Right lobe of liver (tissue), 6 donors: ENCODE results near the gene CCM2L. TPM values are rescaled to one million over a fixed set of nuclear protein-coding genes. Genes with fewer than 3 reads are reported as not detected.
A peak's percentile ranks its signal among the peaks of the same experiment; 100 is the strongest.

ENCODE experiments used
- ATAC-seq, 4 donors: fragments of 200-7000 bp; cut with Tn5 transposase; one replicate each; pipeline ENCODE4 v1.9.1; 2020; ENCODE audit warnings: mild to moderate bottlenecking in 4 of 4, moderate library complexity in 4 of 4
- DNase-seq, 3 donors: peaks; one replicate each; pipeline ENCODE4 v3.0.0-alpha.2; 2020
- H3K27ac ChIP-seq, 3 donors: fragments of 200-600 bp; one replicate each; pipeline ENCODE4 v1.8.0; 2022
- H3K27me3 ChIP-seq, 2 donors: fragments of 200-600 bp; one replicate each; pipeline ENCODE4 v1.8.0; 2022
- H3K36me3 ChIP-seq, 4 donors: fragments of 200-600 bp; sonication (generic) in 1 of 4; one replicate each; pipeline versions ENCODE4 v1.5.1 to v1.8.0; 2017 to 2022; ENCODE audit warnings: control low read depth in 1 of 4
- H3K4me1 ChIP-seq, 4 donors: fragments of 200-600 bp; sonication (generic) in 1 of 4; one replicate each; pipeline versions ENCODE4 v1.5.1 to v1.8.0; 2017 to 2022; ENCODE audit warnings: control low read depth in 1 of 4
- H3K4me3 ChIP-seq, 3 donors: fragments of 200-600 bp; one replicate each; pipeline ENCODE4 v1.8.0; 2022
- H3K9me3 ChIP-seq, 4 donors: fragments of 200-600 bp; sonication (generic) in 1 of 4; one replicate each; pipeline versions ENCODE4 v1.5.1 to v1.8.0; 2017 to 2022; ENCODE audit warnings: control low read depth in 1 of 4
- POLR2A ChIP-seq: fragments of 450-650 bp; IDR thresholded peaks from one replicate; pipeline ENCODE4 v1.6.1; 2017; ENCODE audit warnings: antibody characterized with exemption, mild to moderate bottlenecking
- WGBS: methylation state at CpG from one replicate; pipeline ENCODE4 v1.1.6; 2018; ENCODE audit warnings: low coverage, low lambda C conversion rate; ENCODE audit not compliant: insufficient coverage; ENCODE audit errors: missing lambda C conversion rate; 5-methylcytosine and 5-hydroxymethylcytosine counted together
- intact Hi-C, 2 donors: fragments of 100-400 bp; cut with DNase I; formaldehyde crosslinking; loops; one replicate each; pipeline versions ENCODE4 v1.11.2 to v1.14.1; 2022
- total RNA-seq, 6 experiments: library from RNA; depleted of rRNA in 2 of 6; stranded (reverse); fragments of >200 nt in 2 of 6; fragmentation: NEBNext Ultra II Directional in 3 of 6; extraction: Animal tissue kit (Norgen Biotek cat#: 25700) in 3 of 6; gene quantifications; one replicate each; pipeline versions ENCODE4 v1.1.0 to v1.2.4, GENCODE V29; 2016 to 2023
- TF ChIP-seq, protein P1 (sequence below), 4 donors: fragments of 200-600 bp in 3 of 4; fragments of 450-650 bp in 1 of 4; IDR thresholded peaks; one replicate each; pipeline versions ENCODE4 v1.5.1 to v1.8.0; 2016 to 2022; ENCODE audit warnings: antibody characterized with exemption in 4 of 4, mild to moderate bottlenecking in 2 of 4
- donor health status: DM: no; HTN: yes; CAD: no.
- donor health status: DM: no; HTN: no; CAD: no.
- donor health status: DM: no; HTN: no; CAD: no.
- donor health status: DM: no; HTN: yes; CAD: no.
- donor health status: DM: no; HTN: yes; CAD: no.

Gene CCM2L
- total RNA-seq, 6 experiments from 2014 or later: 0.61 to 1.7 (median 0.89) TPM

DNA sequence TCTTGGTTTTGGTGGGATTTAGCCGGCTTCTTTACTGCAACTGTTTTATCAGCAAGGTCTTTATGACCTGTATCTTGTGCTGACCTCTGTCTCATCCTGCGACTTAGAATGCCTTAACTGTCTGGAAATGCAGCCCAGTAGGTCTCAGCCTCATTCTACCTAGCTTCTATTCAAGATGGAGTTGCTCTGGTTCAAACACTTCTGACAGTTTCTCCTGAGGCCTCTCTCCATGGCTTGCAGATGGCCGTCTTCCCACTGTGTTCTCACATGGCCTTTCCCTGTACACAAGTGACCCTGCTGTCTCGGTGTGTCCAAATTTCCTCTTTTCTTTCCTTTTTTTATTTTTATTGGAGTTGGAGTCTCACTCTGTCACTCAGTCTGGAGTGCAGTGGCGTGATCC lies 4.2 kb upstream of the CCM2L start:
- intact Hi-C loops: no loop called here
- Histone ChIP-seq H3K9me3 (no peaks in the 10 kb centered on the region), H3K27me3 (no peaks in the 10 kb centered on the region), H3K4me1 (no peaks in the 10 kb centered on the region), H3K4me3 (no peak overlapping the region), H3K27ac (no peak overlapping the region), H3K36me3 (no peaks in the 10 kb centered on the region)
- no peak for DNase-seq
- TF ChIP-seq, protein P1, sequence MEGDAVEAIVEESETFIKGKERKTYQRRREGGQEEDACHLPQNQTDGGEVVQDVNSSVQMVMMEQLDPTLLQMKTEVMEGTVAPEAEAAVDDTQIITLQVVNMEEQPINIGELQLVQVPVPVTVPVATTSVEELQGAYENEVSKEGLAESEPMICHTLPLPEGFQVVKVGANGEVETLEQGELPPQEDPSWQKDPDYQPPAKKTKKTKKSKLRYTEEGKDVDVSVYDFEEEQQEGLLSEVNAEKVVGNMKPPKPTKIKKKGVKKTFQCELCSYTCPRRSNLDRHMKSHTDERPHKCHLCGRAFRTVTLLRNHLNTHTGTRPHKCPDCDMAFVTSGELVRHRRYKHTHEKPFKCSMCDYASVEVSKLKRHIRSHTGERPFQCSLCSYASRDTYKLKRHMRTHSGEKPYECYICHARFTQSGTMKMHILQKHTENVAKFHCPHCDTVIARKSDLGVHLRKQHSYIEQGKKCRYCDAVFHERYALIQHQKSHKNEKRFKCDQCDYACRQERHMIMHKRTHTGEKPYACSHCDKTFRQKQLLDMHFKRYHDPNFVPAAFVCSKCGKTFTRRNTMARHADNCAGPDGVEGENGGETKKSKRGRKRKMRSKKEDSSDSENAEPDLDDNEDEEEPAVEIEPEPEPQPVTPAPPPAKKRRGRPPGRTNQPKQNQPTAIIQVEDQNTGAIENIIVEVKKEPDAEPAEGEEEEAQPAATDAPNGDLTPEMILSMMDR (IDR thresholded peaks at IDR 0.05): no peak
- TF ChIP-seq POLR2A: no peak
- no peak for ATAC-seq
- 61% methylated on average over 5 of the region's 5 CpGs for WGBS

DNA sequence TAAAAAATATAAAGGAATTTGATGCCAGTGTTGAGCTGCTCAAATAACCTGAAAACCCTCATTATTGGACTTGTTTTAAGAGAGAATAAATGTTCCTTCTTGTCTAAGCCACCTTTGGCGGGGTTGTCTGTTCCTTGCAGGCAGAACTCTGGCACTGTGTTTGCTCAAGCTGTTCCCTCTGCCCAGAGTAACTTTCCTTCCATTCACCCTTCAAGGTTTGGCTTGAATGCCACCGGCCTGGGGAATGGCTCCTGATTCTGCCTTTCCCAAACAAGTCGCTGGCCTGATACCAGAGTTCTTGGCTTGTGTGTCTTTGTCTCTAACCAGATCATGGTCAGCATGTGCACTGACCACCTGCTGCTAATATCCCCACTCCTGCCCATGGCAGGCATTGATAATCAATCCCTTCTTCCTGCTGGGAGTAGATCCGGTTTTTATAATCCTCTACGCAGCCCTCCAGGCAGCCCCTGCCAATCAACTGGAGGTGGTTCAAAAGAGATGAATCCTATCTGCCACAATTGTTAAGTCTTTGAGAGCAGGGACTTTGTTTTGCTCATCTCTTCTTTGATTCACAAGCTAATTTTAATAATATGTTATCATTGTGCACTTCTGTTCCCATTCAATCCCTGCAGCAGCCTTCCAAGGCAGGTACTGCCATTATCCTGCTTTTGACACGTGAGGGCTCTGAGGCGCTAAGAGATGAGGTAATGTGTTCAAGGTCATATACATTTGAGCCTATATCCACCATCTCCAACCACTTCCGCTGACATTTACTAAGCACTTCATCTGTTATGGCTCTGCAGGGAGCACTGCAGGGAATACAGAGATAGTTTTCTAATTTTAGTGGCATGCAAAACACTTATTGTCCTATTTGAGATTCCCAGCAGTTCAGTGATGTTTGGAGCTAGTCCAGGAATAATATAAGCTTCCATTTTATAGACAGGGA lies 3.1 kb upstream of the CCM2L start:
- TF ChIP-seq, protein P1 (IDR thresholded peaks at IDR 0.05): no peak
- TF ChIP-seq POLR2A: no peak
- Histone ChIP-seq H3K4me1 (no peaks in the 10 kb centered on the region), H3K36me3 (no peaks in the 10 kb centered on the region), H3K4me3 (no peak overlapping the region), H3K27ac (no peak overlapping the region), H3K27me3 (no peaks in the 10 kb centered on the region), H3K9me3 (no peaks in the 10 kb centered on the region)
- DNase-seq (no peak), ATAC-seq (peak in 1 of 4 donors; percentile 11)
- intact Hi-C loops: no loop called here
- 30% methylated on average over 7 of the region's 8 CpGs for WGBS

DNA sequence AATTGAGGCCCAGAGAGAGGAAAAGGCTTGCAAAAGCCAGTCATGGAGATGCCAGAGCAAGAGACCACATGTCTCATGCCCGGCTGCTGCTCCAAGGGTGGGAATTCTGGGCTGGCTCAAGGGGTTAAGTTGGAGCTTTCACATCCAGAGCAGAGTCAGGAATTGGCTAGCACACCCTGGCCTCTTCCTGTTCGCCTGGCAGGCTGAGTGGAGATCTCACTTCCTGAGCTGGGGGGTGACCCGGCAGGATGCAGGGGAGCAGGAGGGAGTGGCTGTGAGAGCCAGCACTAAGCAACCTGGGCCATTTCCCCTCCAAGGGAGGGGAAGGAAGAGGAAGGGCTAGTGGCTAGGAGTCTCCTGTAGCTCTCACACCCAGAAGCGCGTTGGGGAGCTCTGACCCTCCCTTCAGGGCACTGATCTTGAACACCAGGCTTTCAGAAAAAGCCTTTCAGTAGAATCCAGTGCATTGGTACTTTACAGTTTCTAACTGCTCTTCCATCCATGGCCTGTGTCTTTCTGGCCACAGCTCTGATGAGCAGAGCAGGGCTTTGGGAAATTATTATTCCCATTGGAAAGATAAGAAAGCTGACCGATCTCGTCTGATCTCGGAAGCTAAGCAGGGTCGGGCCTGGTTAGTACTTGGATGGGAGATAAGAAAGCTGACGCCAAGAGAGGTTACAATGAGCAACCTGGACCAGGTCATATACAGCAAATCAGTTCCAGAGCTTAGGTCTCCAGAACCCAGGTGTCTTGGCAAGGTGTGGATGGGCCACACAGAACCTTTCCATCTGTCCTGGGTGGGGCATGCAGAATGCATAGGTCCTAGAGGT lies 2.2 kb upstream of the CCM2L start:
- no peak for TF ChIP-seq POLR2A
- TF ChIP-seq, protein P1 (IDR thresholded peaks at IDR 0.05): no peak
- H3K27ac ChIP-seq: no peak overlapping the region
- DNase-seq: peak in 2 of 3 donors; percentile 45 to 56
- WGBS: 30% methylated on average over 8 of the region's 10 CpGs
- no peaks in the 10 kb centered on the region for H3K36me3 ChIP-seq
- ATAC-seq: peak; percentile 76 to 82 (median 78)
- intact Hi-C loops: no loop called here
- H3K4me1 ChIP-seq: no peaks in the 10 kb centered on the region
- no peak overlapping the region for H3K4me3 ChIP-seq
- no peaks in the 10 kb centered on the region for H3K27me3 ChIP-seq
- H3K9me3 ChIP-seq: no peaks in the 10 kb centered on the region

DNA sequence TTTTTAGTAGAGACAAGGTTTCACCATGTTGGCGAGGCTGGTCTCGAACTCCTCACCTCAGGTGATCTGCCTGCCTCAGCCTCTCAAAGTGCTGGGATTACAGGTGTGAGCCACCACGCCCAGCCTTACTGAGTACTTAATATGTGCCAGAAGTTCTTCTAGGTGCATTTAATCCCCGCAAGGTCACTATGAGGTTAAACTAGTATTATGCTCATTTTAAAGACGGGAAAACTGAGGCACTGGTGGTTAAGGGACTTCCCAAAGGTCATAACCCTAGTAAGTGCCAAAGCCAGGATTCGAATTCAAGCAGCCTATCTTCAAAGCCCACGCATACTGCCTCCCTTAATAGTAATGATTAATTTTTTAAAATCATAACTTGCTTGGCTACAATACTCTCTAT lies 674 bp upstream of the CCM2L start:
- Histone ChIP-seq H3K4me1 (no peaks in the 10 kb centered on the region), H3K27me3 (no peaks in the 10 kb centered on the region), H3K36me3 (no peaks in the 10 kb centered on the region), H3K4me3 (no peak overlapping the region), H3K9me3 (no peaks in the 10 kb centered on the region), H3K27ac (no peak overlapping the region)
- 64% methylated on average over 7 of the region's 7 CpGs for WGBS
- DNase-seq (no peak), ATAC-seq (no peak)
- intact Hi-C loops: no loop called here
- TF ChIP-seq, protein P1 (IDR thresholded peaks at IDR 0.05): no peak
- TF ChIP-seq POLR2A: no peak
